Kidney (tissue), 14 donors: ENCODE measurements around the gene PSG5. TPM values are rescaled to one million over a fixed set of nuclear protein-coding genes. Genes with fewer than 3 reads are reported as not detected.
"Not testable (repeated sequence)": the region's sequence is repeated elsewhere in the genome, so short reads cannot be mapped to it uniquely, and the experiment has no call there.

Source experiments
- DNase-seq, 5 donors: peaks; one replicate each; pipeline ENCODE4 v3.0.0-alpha.2; 2013 to 2020
- FAIRE-seq: peaks from 2 replicates; lab custom pipeline; 2012; peaks lifted over from hg19 to GRCh38; lab: Jason Lieb, UNC
- H3K27ac ChIP-seq, 2 donors: one replicate each; pipeline ENCODE4 v1.7.0; 2013; ENCODE audit warnings: low read depth in 2 of 2, low read length in 2 of 2, inconsistent platforms in 1 of 2
- H3K27me3 ChIP-seq: one replicate; pipeline ENCODE4 v1.7.1; 2013; ENCODE audit warnings: low read length, inconsistent platforms; ENCODE audit not compliant: control insufficient read depth, insufficient read depth
- H3K36me3 ChIP-seq, 3 donors: one replicate each; pipeline versions ENCODE4 v1.7.0 to v1.7.1; 2013; ENCODE audit warnings: low read length in 3 of 3, control low read depth in 1 of 3, inconsistent platforms in 1 of 3; ENCODE audit not compliant: insufficient read depth in 3 of 3, control insufficient read depth in 2 of 3
- H3K4me1 ChIP-seq, 3 donors: one replicate each; pipeline versions ENCODE4 v1.7.0 to v1.7.1; 2013; ENCODE audit warnings: low read length in 3 of 3, inconsistent platforms in 1 of 3, low read depth in 1 of 3; ENCODE audit not compliant: control insufficient read depth in 2 of 3, insufficient read depth in 2 of 3
- H3K4me3 ChIP-seq, 3 donors: one replicate each; pipeline versions ENCODE4 v1.7.0 to v1.8.1; 2013; ENCODE audit warnings: low read length in 3 of 3, control low read depth in 1 of 3, inconsistent platforms in 1 of 3
- H3K9ac ChIP-seq, 3 donors: one replicate each; pipeline versions ENCODE4 v1.7.0 to v1.7.1; 2013; ENCODE audit warnings: low read length in 3 of 3, control low read depth in 1 of 3, inconsistent platforms in 1 of 3
- H3K9me3 ChIP-seq, 3 donors: one replicate each; pipeline versions ENCODE4 v1.7.0 to v1.7.1; 2013; ENCODE audit warnings: low read length in 3 of 3, control low read depth in 1 of 3, inconsistent platforms in 1 of 3; ENCODE audit not compliant: control insufficient read depth in 2 of 3, insufficient read depth in 1 of 3
- CTCF ChIP-seq: IDR thresholded peaks from 3 replicates; pipeline ENCODE4 v1.5.1; 2012; ENCODE audit warnings: mild to moderate bottlenecking, moderate library complexity, borderline replicate concordance; ENCODE audit not compliant: insufficient read depth; ENCODE audit errors: extremely low read depth
- intact Hi-C: fragments of 100-400 bp; cut with DNase I; formaldehyde crosslinking; loops from one replicate; pipeline ENCODE4 v1.11.1; 2022
- polyA plus RNA-seq: library from polyadenylated mRNA; stranded (reverse); fragments of 350-450 nt; fragmentation: Illumina TruSeq; extraction: RNeasy Lipid Tissue Mini Kit (QIAGEN cat#74804); gene quantifications from one replicate; pipeline ENCODE4 v1.2.3, GENCODE V29; 2014; ENCODE audit warnings: low read depth, low replicate concordance; ENCODE audit not compliant: insufficient read depth
- total RNA-seq: library from RNA; stranded (reverse); fragmentation: NEBNext Ultra II Directional; extraction: Animal tissue kit (Norgen Biotek cat#: 25700); gene quantifications from one replicate; pipeline ENCODE4 v1.2.1, GENCODE V29; 2021
- donor health status: control.
- donor health status: control.
- donor health status: control.
- donor health status: control.
- donor health status: control.
- donor health status: DM: yes; HTN: yes; CAD: no.
- donor health status: Normal renal cell carcinoma (clear cell type).

Gene PSG5
- total and polyA plus RNA-seq, 2 donors from 2014 or later: not detected

- Histone ChIP-seq H3K9me3 (peaks cover 0 to 19% (median 0%) of the 10 kb centered on the region in 3 donors), H3K9ac (no peak overlapping the region), H3K27me3 (no peaks in the 10 kb centered on the region), H3K4me1 (no peaks in the 10 kb centered on the region), H3K27ac (no peak overlapping the region), H3K4me3 (no peak overlapping the region), H3K36me3 (no peaks in the 10 kb centered on the region)
- FAIRE-seq (no peak), DNase-seq (no peak)
- intact Hi-C loops: no loop called here
- TF ChIP-seq CTCF: no peak
Measured at GRCh38 chr19:43224855-43225253, 38.5 kb upstream of the PSG5 start.

GRCh38 chr19:43224201-43224854 lies 38.0 kb upstream of the PSG5 start:
- H3K4me3 ChIP-seq, H3K27me3 ChIP-seq, intact Hi-C loops, DNase-seq, FAIRE-seq, H3K4me1 ChIP-seq, H3K9ac ChIP-seq, H3K36me3 ChIP-seq, H3K27ac ChIP-seq: not testable (repeated sequence)
- H3K9me3 ChIP-seq: peaks cover 0 to 16% (median 0%) of the 10 kb centered on the region in 3 donors

- H3K9ac ChIP-seq, H3K36me3 ChIP-seq, H3K27me3 ChIP-seq, intact Hi-C loops, DNase-seq, H3K27ac ChIP-seq, H3K9me3 ChIP-seq, H3K4me3 ChIP-seq, H3K4me1 ChIP-seq, FAIRE-seq: not testable (repeated sequence)
Measured at GRCh38 chr19:43221891-43222290, 35.6 kb upstream of the PSG5 start.

GRCh38 chr19:43219136-43219535 lies 32.8 kb upstream of the PSG5 start:
- H3K36me3 ChIP-seq, H3K9ac ChIP-seq, DNase-seq, H3K27me3 ChIP-seq, H3K27ac ChIP-seq, intact Hi-C loops, FAIRE-seq, H3K4me3 ChIP-seq, H3K9me3 ChIP-seq, H3K4me1 ChIP-seq: not testable (repeated sequence)

- H3K9ac ChIP-seq, H3K9me3 ChIP-seq, H3K4me1 ChIP-seq, FAIRE-seq, H3K36me3 ChIP-seq, H3K27me3 ChIP-seq, intact Hi-C loops, H3K27ac ChIP-seq, H3K4me3 ChIP-seq, DNase-seq: not testable (repeated sequence)
Measured at GRCh38 chr19:43215881-43216280, 29.5 kb upstream of the PSG5 start.
